NCI-H2196 (cell line): ENCODE results near the gene CITED1.

Experiments used
- DNase-seq: peaks from one replicate; lab custom pipeline; 2025; ENCODE audit not compliant: unreplicated experiment; lab: John Stamatoyannopoulos, UW

CITED1 gene

GRCh38 chrX:72309297-72310071, 3.8 kb upstream of the CITED1 start:
- DNase-seq = no peak

- peak; percentile 53 for DNase-seq
Measured at GRCh38 chrX:72308566-72309296, 3.0 kb upstream of the CITED1 start.

GRCh38 chrX:72308209-72308565, 2.5 kb upstream of the CITED1 start:
- DNase-seq = no peak

GRCh38 chrX:72307646-72308051, 1.9 kb upstream of the CITED1 start:
- DNase-seq = no peak

GRCh38 chrX:72306851-72307645, 1.3 kb upstream of the CITED1 start:
- DNase-seq = peak; percentile 41

- peak; percentile 1 for DNase-seq
Measured at GRCh38 chrX:72306085-72306801, 529 bp upstream of the CITED1 start.

- no peak for DNase-seq
Measured at GRCh38 chrX:72304877-72305276, 837 bp downstream of the CITED1 start.

- no peak for DNase-seq
Measured at GRCh38 chrX:72301781-72302180, 3.9 kb downstream of the CITED1 start.

GRCh38 chrX:72299891-72300630, 5.7 kb downstream of the CITED1 start:
- DNase-seq = no peak

- DNase-seq = no peak
Measured at GRCh38 chrX:72297953-72298730, 7.6 kb downstream of the CITED1 start.

- DNase-seq = no peak
Measured at GRCh38 chrX:72296991-72297390, 8.7 kb downstream of the CITED1 start.

GRCh38 chrX:72295745-72296144, 10.0 kb downstream of the CITED1 start:
- DNase-seq = no peak

GRCh38 chrX:72294497-72294896, 11.2 kb downstream of the CITED1 start:
- DNase-seq = no peak

GRCh38 chrX:72282302-72282701, 23.4 kb downstream of the CITED1 start:
- DNase-seq = no peak

GRCh38 chrX:72280321-72280845, 25.3 kb downstream of the CITED1 start:
- DNase-seq = no peak

GRCh38 chrX:72276478-72276953, 29.2 kb downstream of the CITED1 start:
- no peak for DNase-seq

GRCh38 chrX:72274526-72274925, 31.2 kb downstream of the CITED1 start:
- no peak for DNase-seq

- DNase-seq = no peak
Measured at GRCh38 chrX:72273718-72274117, 32.0 kb downstream of the CITED1 start.

GRCh38 chrX:72272868-72273267, 32.8 kb downstream of the CITED1 start:
- DNase-seq = no peak
